ENCODE measurements around the gene EEFSEC. TPM values are rescaled to one million over a fixed set of nuclear protein-coding genes. Genes with fewer than 3 reads are reported as not detected.
A peak's percentile ranks its signal among the peaks of the same experiment; 100 is the strongest.

The EEFSEC gene
- total RNA-seq, 2 experiments from 2014 or later: 19.2 to 19.6 TPM

- Mint-ChIP-seq H3K36me3 (ENCODE audit: low read depth) (no peaks in the 10 kb centered on the region), H3K4me3 (no peak overlapping the region), H3K27me3 (no peaks in the 10 kb centered on the region), H3K27ac (no peak overlapping the region), H3K4me1 (ENCODE audit: low read depth) (peaks cover 6% of the 10 kb centered on the region), H3K9me3 (no peaks in the 10 kb centered on the region)
- POLR2A ChIA-PET: no interaction called here
- intact Hi-C loops (cut with micrococcal nuclease): no loop called here
- TF ChIP-seq, protein P1, sequence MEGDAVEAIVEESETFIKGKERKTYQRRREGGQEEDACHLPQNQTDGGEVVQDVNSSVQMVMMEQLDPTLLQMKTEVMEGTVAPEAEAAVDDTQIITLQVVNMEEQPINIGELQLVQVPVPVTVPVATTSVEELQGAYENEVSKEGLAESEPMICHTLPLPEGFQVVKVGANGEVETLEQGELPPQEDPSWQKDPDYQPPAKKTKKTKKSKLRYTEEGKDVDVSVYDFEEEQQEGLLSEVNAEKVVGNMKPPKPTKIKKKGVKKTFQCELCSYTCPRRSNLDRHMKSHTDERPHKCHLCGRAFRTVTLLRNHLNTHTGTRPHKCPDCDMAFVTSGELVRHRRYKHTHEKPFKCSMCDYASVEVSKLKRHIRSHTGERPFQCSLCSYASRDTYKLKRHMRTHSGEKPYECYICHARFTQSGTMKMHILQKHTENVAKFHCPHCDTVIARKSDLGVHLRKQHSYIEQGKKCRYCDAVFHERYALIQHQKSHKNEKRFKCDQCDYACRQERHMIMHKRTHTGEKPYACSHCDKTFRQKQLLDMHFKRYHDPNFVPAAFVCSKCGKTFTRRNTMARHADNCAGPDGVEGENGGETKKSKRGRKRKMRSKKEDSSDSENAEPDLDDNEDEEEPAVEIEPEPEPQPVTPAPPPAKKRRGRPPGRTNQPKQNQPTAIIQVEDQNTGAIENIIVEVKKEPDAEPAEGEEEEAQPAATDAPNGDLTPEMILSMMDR (IDR thresholded peaks at IDR 0.05): no peak
- CTCF ChIA-PET: no interaction called here
- DNase-seq (peak; percentile 61), ATAC-seq (peak; percentile 62)
Observed at GRCh38 chr3:128383316-128384235, 230.3 kb downstream of the EEFSEC start.

DNA sequence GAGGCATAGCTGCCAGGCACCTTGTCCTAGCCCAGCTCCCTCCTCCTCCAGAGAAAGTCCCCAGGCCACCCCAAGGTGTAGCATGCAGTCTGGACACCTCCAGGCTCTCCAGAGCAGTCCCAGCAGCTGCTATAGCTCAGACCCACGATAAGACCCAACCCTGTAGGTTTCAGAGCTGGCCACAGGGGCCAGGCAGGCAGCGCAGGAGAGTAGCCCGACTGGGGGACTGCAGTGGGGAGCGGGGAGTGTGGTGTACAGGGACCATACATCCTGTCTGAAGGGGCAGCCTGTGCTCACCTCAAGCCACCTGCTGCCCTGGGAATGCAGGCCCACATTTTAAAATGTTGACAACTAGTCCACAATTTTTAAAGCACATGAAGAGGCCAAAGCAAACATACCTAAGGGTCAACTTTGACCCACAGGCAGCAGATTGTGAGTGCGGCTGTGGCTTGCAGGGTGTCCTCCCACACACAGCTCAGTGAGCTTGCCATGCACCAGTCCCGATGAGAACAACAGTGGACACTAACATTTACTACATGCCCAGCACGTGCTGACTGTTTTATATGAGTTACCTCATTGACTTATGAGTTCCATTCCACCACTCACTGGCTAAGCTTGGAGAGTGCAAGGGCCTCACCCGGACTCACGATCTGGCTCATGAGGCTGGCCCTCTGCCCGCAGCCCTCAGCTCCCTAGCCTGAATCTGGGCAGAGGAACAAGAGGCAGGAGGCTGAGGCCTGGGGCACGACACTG is 232.0 kb downstream of the EEFSEC start:
- no peaks in the 10 kb centered on the region for H3K9me3 Mint-ChIP-seq
- intact Hi-C loops (cut with micrococcal nuclease): no loop called here
- DNase-seq (no peak), ATAC-seq (no peak)
- no peak overlapping the region for H3K27ac Mint-ChIP-seq
- no peaks in the 10 kb centered on the region for H3K27me3 Mint-ChIP-seq
- H3K4me3 Mint-ChIP-seq: no peak overlapping the region
- CTCF ChIA-PET: no interaction called here
- POLR2A ChIA-PET: no interaction called here
- H3K36me3 Mint-ChIP-seq (ENCODE audit: low read depth): no peaks in the 10 kb centered on the region
- peaks cover 6% of the 10 kb centered on the region for H3K4me1 Mint-ChIP-seq (ENCODE audit: low read depth)
- TF ChIP-seq, protein P1 (IDR thresholded peaks at IDR 0.05): no peak

GRCh38 chr3:128388932-128389331 is 235.7 kb downstream of the EEFSEC start:
- ATAC-seq: no peak
- TF ChIP-seq, protein P1 (IDR thresholded peaks at IDR 0.05): no peak
- Mint-ChIP-seq H3K9me3 (no peaks in the 10 kb centered on the region), H3K27ac (no peak overlapping the region), H3K4me3 (no peak overlapping the region), H3K4me1 (ENCODE audit: low read depth) (no peaks in the 10 kb centered on the region), H3K36me3 (ENCODE audit: low read depth) (no peaks in the 10 kb centered on the region), H3K27me3 (no peaks in the 10 kb centered on the region)
- CTCF ChIA-PET: no interaction called here
- DNase-seq: no peak
- POLR2A ChIA-PET: no interaction called here
- intact Hi-C loops (cut with micrococcal nuclease): no loop called here

DNA sequence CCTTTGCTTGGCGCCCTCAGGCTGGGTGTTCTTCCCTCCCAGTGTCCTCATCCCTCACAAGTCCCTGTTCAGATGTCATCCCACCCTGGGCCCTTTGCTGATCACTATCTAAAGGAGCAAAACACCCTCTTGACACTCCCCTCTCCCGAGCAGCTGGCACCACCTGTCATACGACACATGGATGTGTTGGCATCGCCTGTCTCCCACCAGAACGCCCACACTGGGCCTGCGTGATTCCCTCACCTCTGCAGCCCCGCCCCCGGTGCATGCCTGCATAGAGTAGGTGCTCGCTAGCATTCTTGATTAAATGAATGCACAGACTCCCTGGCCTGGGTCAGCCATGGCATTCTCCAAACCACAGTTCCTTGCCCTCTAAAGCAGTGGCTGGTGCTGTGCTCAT is 237.6 kb downstream of the EEFSEC start:
- POLR2A ChIA-PET: no interaction called here
- intact Hi-C loops (cut with micrococcal nuclease): no loop called here
- Mint-ChIP-seq H3K4me1 (ENCODE audit: low read depth) (no peaks in the 10 kb centered on the region), H3K27ac (no peak overlapping the region), H3K9me3 (no peaks in the 10 kb centered on the region), H3K36me3 (ENCODE audit: low read depth) (no peaks in the 10 kb centered on the region), H3K4me3 (no peak overlapping the region), H3K27me3 (no peaks in the 10 kb centered on the region)
- DNase-seq (no peak), ATAC-seq (no peak)
- TF ChIP-seq, protein P1 (IDR thresholded peaks at IDR 0.05): no peak
- CTCF ChIA-PET: no interaction called here

DNA sequence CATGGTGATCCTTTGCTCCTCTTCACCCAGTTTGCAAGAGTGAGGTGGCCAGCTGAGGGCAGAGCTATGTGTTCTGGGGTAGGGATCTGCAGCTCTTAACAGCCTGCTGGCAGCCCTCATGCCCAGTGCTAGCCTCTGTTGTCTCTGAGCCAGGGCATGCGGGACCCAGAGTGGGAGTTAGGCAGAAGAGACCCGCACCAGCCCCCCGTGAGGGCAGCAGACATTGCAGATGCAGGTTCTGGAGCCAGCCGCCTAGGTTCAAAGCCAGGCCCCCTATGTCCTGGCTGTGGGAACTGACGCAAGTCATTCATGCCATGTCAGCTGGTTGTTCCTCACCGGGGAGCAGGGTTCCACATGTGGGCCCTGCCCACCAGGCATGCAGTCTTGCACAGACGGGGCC is 238.7 kb downstream of the EEFSEC start:
- H3K27ac Mint-ChIP-seq: no peak overlapping the region
- H3K36me3 Mint-ChIP-seq (ENCODE audit: low read depth): no peaks in the 10 kb centered on the region
- intact Hi-C loops (cut with micrococcal nuclease): no loop called here
- ChIA-PET CTCF (no interaction called here), POLR2A (no interaction called here)
- no peaks in the 10 kb centered on the region for H3K27me3 Mint-ChIP-seq
- TF ChIP-seq, protein P1 (IDR thresholded peaks at IDR 0.05): no peak
- ATAC-seq (no peak), DNase-seq (no peak)
- no peaks in the 10 kb centered on the region for H3K4me1 Mint-ChIP-seq (ENCODE audit: low read depth)
- H3K4me3 Mint-ChIP-seq: no peak overlapping the region
- no peaks in the 10 kb centered on the region for H3K9me3 Mint-ChIP-seq
